Measurements from ENCODE around the gene PLAU.

- no peak for TF ChIP-seq CTCF (conservative IDR thresholded peaks at IDR 0.05 in 1 of 2, IDR thresholded peaks at IDR 0.05 in 1 of 2; ENCODE audit: low read depth in 1 of 2, low read length in 2 of 2)
- TF ChIP-seq EZH2 (IDR thresholded peaks at IDR 0.05; ENCODE audit: low read length, missing control alignments), result no peak
Observed at GRCh38 chr10:73891540-73891939, 19.4 kb upstream of the PLAU start.
